H1 (cell line): ENCODE measurements around the gene OR2Y1. TPM values are rescaled to one million over a fixed set of nuclear protein-coding genes. Genes with fewer than 3 reads are reported as not detected.

Experiments used
- CTCF ChIA-PET: fragments of 300-600 bp; sonication (Branson Sonifier 250); formaldehyde crosslinking; loops from one replicate; lab custom pipeline; 2021; ENCODE audit not compliant: partially characterized antibody; lab: Charles Lee
- POLR2A ChIA-PET: fragments of 300-600 bp; sonication (Branson Sonifier 250); formaldehyde crosslinking; loops from one replicate; lab custom pipeline; 2021; ENCODE audit warnings: inconsistent platforms; ENCODE audit not compliant: partially characterized antibody; lab: Charles Lee
- DNase-seq, 2 experiments: peaks; one replicate each; pipeline versions ENCODE4 v3.0.0 to v3.0.0-alpha.2; 2010 to 2022; ENCODE audit warnings: low spot score in 2 of 2, low read depth in 1 of 2, mixed read lengths in 1 of 2
- FAIRE-seq: peaks from 2 replicates; lab custom pipeline; 2011; peaks lifted over from hg19 to GRCh38; lab: Jason Lieb, UNC
- H2AFZ ChIP-seq: 2 replicates; pipeline ENCODE4 v1.8.1; 2012; ENCODE audit warnings: low read length, inconsistent platforms
- H2AK5ac ChIP-seq: 2 replicates; pipeline ENCODE4 v1.6.1; 2013; ENCODE audit warnings: low read depth, low read length
- H2BK120ac ChIP-seq: replicated peaks from 2 replicates; pipeline ENCODE3; 2013; ENCODE audit warnings: low read depth, low read length, inconsistent platforms
- H2BK12ac ChIP-seq: 2 replicates; pipeline ENCODE4 v1.6.1; 2013; ENCODE audit warnings: low read depth, low read length
- H2BK15ac ChIP-seq: 2 replicates; pipeline ENCODE4 v1.6.1; 2013; ENCODE audit warnings: low read length
- H2BK20ac ChIP-seq: 2 replicates; pipeline ENCODE4 v1.6.1; 2013; ENCODE audit warnings: low read length
- H2BK5ac ChIP-seq: 2 replicates; pipeline ENCODE4 v1.6.1; 2013; ENCODE audit warnings: low read depth, low read length
- H3K14ac ChIP-seq: 2 replicates; pipeline ENCODE4 v1.6.1; 2013; ENCODE audit warnings: inconsistent platforms; ENCODE audit not compliant: insufficient read length
- H3K18ac ChIP-seq: 2 replicates; pipeline ENCODE4 v1.6.1; 2013; ENCODE audit warnings: low read length; ENCODE audit errors: extremely low read depth
- H3K23ac ChIP-seq: 2 replicates; pipeline ENCODE4 v1.6.1; 2013; ENCODE audit warnings: inconsistent platforms; ENCODE audit not compliant: insufficient read length
- H3K23me2 ChIP-seq: 2 replicates; pipeline ENCODE4 v1.6.1; 2013; ENCODE audit warnings: low read depth, low read length
- H3K27ac ChIP-seq: 2 replicates; pipeline ENCODE4 v1.6.1; 2011; ENCODE audit warnings: low read depth, low read length, inconsistent platforms
- H3K27me3 ChIP-seq, 4 experiments: replicated peaks in 1 of 4; 1 replicate in 1 of 4; 2 replicates in 3 of 4; pipeline versions ENCODE4 v1.6.1 to v1.8.1; 2011 to 2013; ENCODE audit warnings: low read length in 3 of 4, mild to moderate bottlenecking in 3 of 4, inconsistent platforms in 2 of 4, mixed read lengths in 2 of 4, moderate library complexity in 1 of 4; ENCODE audit not compliant: control insufficient read depth in 3 of 4, insufficient read depth in 3 of 4; ENCODE audit errors: extremely low read depth in 1 of 4
- H3K36me3 ChIP-seq, 4 experiments: 2 replicates each; pipeline versions ENCODE4 v1.6.1 to v1.8.1; 2011 to 2013; ENCODE audit warnings: mild to moderate bottlenecking in 4 of 4, low read length in 3 of 4, moderate library complexity in 2 of 4, control low read depth in 1 of 4, inconsistent platforms in 1 of 4; ENCODE audit not compliant: insufficient read depth in 4 of 4, control insufficient read depth in 2 of 4
- H3K4ac ChIP-seq: replicated peaks from 2 replicates; pipeline ENCODE3; 2013; ENCODE audit warnings: low read length, low read depth, mixed read lengths, inconsistent platforms; ENCODE audit not compliant: insufficient read length
- H3K4me1 ChIP-seq, 4 experiments: replicated peaks in 1 of 4; 1 replicate in 1 of 4; 2 replicates in 3 of 4; pipeline versions ENCODE4 v1.6.1 to v1.8.1; 2011 to 2013; ENCODE audit warnings: low read length in 3 of 4, inconsistent platforms in 2 of 4, mixed read lengths in 1 of 4; ENCODE audit not compliant: insufficient read depth in 4 of 4, control insufficient read depth in 3 of 4
- H3K4me2 ChIP-seq, 2 experiments: 2 replicates each; pipeline versions ENCODE4 v1.6.1 to v1.8.1; 2011 to 2013; ENCODE audit warnings: low read depth in 2 of 2, low read length in 2 of 2, control low read depth in 1 of 2, inconsistent platforms in 1 of 2, mild to moderate bottlenecking in 1 of 2; ENCODE audit not compliant: insufficient read depth in 1 of 2
- H3K4me3 ChIP-seq, 4 experiments: fragments of 200-600, 300-600 bp in 1 of 4; sonication (generic), shearing (Covaris generic), sonication (Bioruptor Twin) in 1 of 4; 2 replicates each; pipeline versions ENCODE4 v1.5.1 to v1.8.1; 2011 to 2016; ENCODE audit warnings: low read length in 4 of 4, low read depth in 3 of 4, control low read depth in 2 of 4, inconsistent platforms in 2 of 4, mild to moderate bottlenecking in 2 of 4, mixed read lengths in 1 of 4, moderate library complexity in 1 of 4; ENCODE audit not compliant: insufficient read depth in 2 of 4; ENCODE audit errors: extremely low read depth in 1 of 4
- H3K56ac ChIP-seq: replicated peaks from 2 replicates; pipeline ENCODE3; 2013; ENCODE audit warnings: low read depth, mild to moderate bottlenecking, mixed read lengths, low read length, inconsistent platforms; ENCODE audit not compliant: insufficient read length
- H3K79me1 ChIP-seq: 2 replicates; pipeline ENCODE4 v1.6.1; 2013; ENCODE audit warnings: low read depth, low read length, control low read depth
- H3K79me2 ChIP-seq, 2 experiments: 2 replicates each; pipeline versions ENCODE4 v1.6.1 to v1.8.1; 2012 to 2013; ENCODE audit warnings: low read length in 2 of 2, mild to moderate bottlenecking in 2 of 2, inconsistent platforms in 1 of 2; ENCODE audit not compliant: insufficient read depth in 2 of 2, control insufficient read depth in 1 of 2
- H3K9ac ChIP-seq, 4 experiments: replicated peaks in 1 of 4; 1 replicate in 1 of 4; 2 replicates in 3 of 4; pipeline versions ENCODE4 v1.6.1 to v1.8.1; 2011 to 2013; ENCODE audit warnings: low read depth in 3 of 4, low read length in 3 of 4, control low read depth in 2 of 4, mild to moderate bottlenecking in 2 of 4, moderate library complexity in 2 of 4, inconsistent platforms in 1 of 4; ENCODE audit errors: extremely low read depth in 1 of 4
- H3K9me3 ChIP-seq, 2 experiments: 2 replicates each; pipeline versions ENCODE4 v1.6.1 to v1.8.1; 2012 to 2013; ENCODE audit warnings: mild to moderate bottlenecking in 2 of 2, moderate library complexity in 2 of 2, control low read depth in 1 of 2, inconsistent platforms in 1 of 2, low read depth in 1 of 2, low read length in 1 of 2, mixed read lengths in 1 of 2; ENCODE audit not compliant: insufficient read depth in 2 of 2
- H4K20me1 ChIP-seq, 2 experiments: replicated peaks in 1 of 2; 2 replicates each; pipeline versions ENCODE3 to v1.8.1; 2011 to 2013; ENCODE audit warnings: inconsistent platforms in 2 of 2, low read length in 2 of 2, mild to moderate bottlenecking in 1 of 2; ENCODE audit not compliant: insufficient read depth in 2 of 2, control insufficient read depth in 1 of 2
- H4K5ac ChIP-seq: 2 replicates; pipeline ENCODE4 v1.6.1; 2013; ENCODE audit warnings: low read length, low read depth, mixed read lengths, inconsistent platforms; ENCODE audit not compliant: insufficient read length
- H4K8ac ChIP-seq: 2 replicates; pipeline ENCODE4 v1.8.0; 2013; ENCODE audit warnings: mild to moderate bottlenecking, moderate library complexity, low read length, inconsistent platforms; ENCODE audit not compliant: insufficient read depth; ENCODE audit errors: extremely low read depth
- H4K91ac ChIP-seq: replicated peaks from 2 replicates; pipeline ENCODE3; 2013; ENCODE audit warnings: low read length, mixed read lengths, inconsistent platforms; ENCODE audit not compliant: insufficient read length
- CBX8 ChIP-seq: fragments of 300-800, 300-1000 bp; sonication (generic); IDR thresholded peaks from 2 replicates; pipeline ENCODE4 v1.7.1; 2016; ENCODE audit warnings: low read depth, low read length, borderline replicate concordance
- HDAC2 ChIP-seq, 2 experiments: fragments of 300-600 bp in 1 of 2; sonication (generic) in 1 of 2; IDR thresholded peaks; 2 replicates each; pipeline ENCODE4 v1.6.1; 2011 to 2012; ENCODE audit warnings: low read depth in 2 of 2, low read length in 2 of 2, mild to moderate bottlenecking in 2 of 2, moderate library complexity in 2 of 2, borderline replicate concordance in 1 of 2, inconsistent platforms in 1 of 2
- POU5F1 ChIP-seq: IDR thresholded peaks from 2 replicates; pipeline ENCODE4 v1.6.1; 2011; ENCODE audit warnings: low read depth, mild to moderate bottlenecking, low read length, moderate library complexity
- TEAD4 ChIP-seq: IDR thresholded peaks from 2 replicates; pipeline ENCODE4 v1.6.1; 2012; ENCODE audit warnings: low read depth, low read length, inconsistent platforms, mixed read lengths
- WGBS, 2 experiments: shearing (Covaris generic) in 1 of 2; methylation state at CpG; one replicate each; pipeline versions ENCODE4 v1.1.6 to v1.1.7; 2013 to 2015; ENCODE audit warnings: low lambda C conversion rate in 2 of 2, mixed read lengths in 2 of 2, inconsistent platforms in 1 of 2, low coverage in 1 of 2, missing lambda C conversion rate in 1 of 2; ENCODE audit not compliant: insufficient replicate concordance in 2 of 2, insufficient coverage in 1 of 2, insufficient read length in 1 of 2; ENCODE audit errors: extremely low coverage in 1 of 2, missing lambda C conversion rate in 1 of 2; 5-methylcytosine and 5-hydroxymethylcytosine counted together
- polyA plus RNA-seq, 7 experiments: library from polyadenylated mRNA; depleted of rRNA in 3 of 7; stranded (reverse) in 5 of 7; unstranded in 2 of 7; fragments of >200 nt in 5 of 7; fragments of 200-250 nt in 2 of 7; gene quantifications; 1 replicate in 5 of 7; 2 replicates in 1 of 7; 4 replicates in 1 of 7; pipeline versions ENCODE4 v1.2.1 to v1.2.3, GENCODE V29; 2011 to 2013; ENCODE audit warnings: missing spikeins in 2 of 7, mixed read lengths in 2 of 7
- total RNA-seq: library from RNA; stranded (reverse); fragmentation: NEBNext Ultra II Directional; extraction: Animal tissue kit (Norgen Biotek cat#: 25700); gene quantifications from 2 replicates; pipeline ENCODE4 v1.2.1, GENCODE V29; 2021

Gene OR2Y1
- total and polyA plus RNA-seq, 2 of the 8 experiments (the other 6 are each of a cell fraction or from before 2014, with no cell fraction given), result not detected

GRCh38 chr5:180717989-180718388 is 21.9 kb downstream of the OR2Y1 start:
- ChIA-PET POLR2A (no interaction called here), CTCF (interaction anchor here (0.6 to 2.9 kb wide), 20 partner anchors 8 to 355 kb away, joined by 3 to 23 read pairs (median 4); partner anchors contain the start of genes OR2Y1 and SCGB3A1)
- no peaks in the 10 kb centered on the region for H3K79me2 ChIP-seq
- 83% methylated on average over 1 of the region's 1 CpG; no CpG with 5 or more reads in 1 of the 2 experiments for WGBS, 2 experiments
- no peak overlapping the region for H2BK20ac ChIP-seq
- no peak overlapping the region for H2BK120ac ChIP-seq
- H3K23ac ChIP-seq, result no peak overlapping the region
- H4K8ac ChIP-seq, result no peak overlapping the region
- DNase-seq, result no peak
- H3K23me2 ChIP-seq, result no peaks in the 10 kb centered on the region
- no peak overlapping the region for H4K91ac ChIP-seq
- no peaks in the 10 kb centered on the region; a peak in 2 of 4 replicates for H3K9me3 ChIP-seq
- no peak overlapping the region for H3K56ac ChIP-seq
- H3K4me1 ChIP-seq, result peaks cover 0 to 3% (median 0%) of the 10 kb centered on the region in 4 experiments; a peak in 2 of 7 replicates
- no peak overlapping the region for H2AK5ac ChIP-seq
- no peak overlapping the region for H3K18ac ChIP-seq
- H2BK5ac ChIP-seq, result no peak overlapping the region
- no peak overlapping the region for H2BK15ac ChIP-seq
- FAIRE-seq, result no peak
- no peak overlapping the region for H2BK12ac ChIP-seq
- no peak overlapping the region for H3K4me2 ChIP-seq
- H4K20me1 ChIP-seq, result no peaks in the 10 kb centered on the region
- no peak overlapping the region for H3K27ac ChIP-seq
- H4K5ac ChIP-seq, result no peak overlapping the region
- H3K4ac ChIP-seq, result no peak overlapping the region
- H3K27me3 ChIP-seq, result no peaks in the 10 kb centered on the region
- no peaks in the 10 kb centered on the region for H3K79me1 ChIP-seq
- H3K9ac ChIP-seq, result no peak overlapping the region
- H3K4me3 ChIP-seq, result no peak overlapping the region
- no peak overlapping the region for H3K14ac ChIP-seq
- H3K36me3 ChIP-seq, result no peaks in the 10 kb centered on the region
- no peak for TF ChIP-seq CBX8
- TF ChIP-seq TEAD4, result no peak
- TF ChIP-seq POU5F1, result no peak
- TF ChIP-seq HDAC2 (IDR thresholded peaks at IDR 0.05; ENCODE audit: borderline replicate concordance in 1 of 2, low read depth in 2 of 2, low read length in 2 of 2), result no peak
- H2AFZ ChIP-seq, result no peak overlapping the region
